ENCODE data around the gene RORC. TPM values are rescaled to one million over a fixed set of nuclear protein-coding genes. Genes with fewer than 3 reads are reported as not detected.

RORC gene
- total RNA-seq, 6 experiments from 2014 or later, result not detected

DNA sequence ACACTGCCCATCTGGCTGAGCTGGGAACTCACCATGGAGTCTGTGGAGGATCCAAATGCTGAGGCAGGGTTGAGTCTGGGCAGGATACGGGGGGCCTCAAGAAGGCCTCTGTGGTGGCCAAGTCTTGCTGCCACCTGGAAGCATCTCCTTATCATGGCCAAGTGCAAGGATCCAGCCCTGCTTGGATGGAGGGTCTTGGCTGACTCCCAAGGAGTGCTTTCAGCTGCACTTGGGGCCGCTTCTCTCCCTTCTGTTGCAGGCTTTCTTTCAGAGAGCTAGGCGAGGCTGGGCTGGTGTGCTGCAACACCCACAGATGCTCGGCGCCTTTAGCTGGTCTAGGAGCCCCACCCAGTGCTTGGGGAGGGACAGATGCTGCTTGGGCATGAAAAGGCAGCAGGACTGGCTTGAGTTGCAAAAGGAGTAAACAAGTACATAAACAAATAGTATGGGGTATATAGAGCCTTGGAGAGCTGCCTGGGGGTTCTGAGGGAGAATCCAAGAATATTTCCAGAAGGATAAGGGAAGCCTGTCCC, 21.9 kb upstream of the RORC start, which contains the start of gene THEM5:
Gene THEM5, minus strand, starts transcription at position 302 of the 533 bp plus-strand sequence. Its CDS starts 147 bp downstream, at position 155.
- TF ChIP-seq, protein P1, sequence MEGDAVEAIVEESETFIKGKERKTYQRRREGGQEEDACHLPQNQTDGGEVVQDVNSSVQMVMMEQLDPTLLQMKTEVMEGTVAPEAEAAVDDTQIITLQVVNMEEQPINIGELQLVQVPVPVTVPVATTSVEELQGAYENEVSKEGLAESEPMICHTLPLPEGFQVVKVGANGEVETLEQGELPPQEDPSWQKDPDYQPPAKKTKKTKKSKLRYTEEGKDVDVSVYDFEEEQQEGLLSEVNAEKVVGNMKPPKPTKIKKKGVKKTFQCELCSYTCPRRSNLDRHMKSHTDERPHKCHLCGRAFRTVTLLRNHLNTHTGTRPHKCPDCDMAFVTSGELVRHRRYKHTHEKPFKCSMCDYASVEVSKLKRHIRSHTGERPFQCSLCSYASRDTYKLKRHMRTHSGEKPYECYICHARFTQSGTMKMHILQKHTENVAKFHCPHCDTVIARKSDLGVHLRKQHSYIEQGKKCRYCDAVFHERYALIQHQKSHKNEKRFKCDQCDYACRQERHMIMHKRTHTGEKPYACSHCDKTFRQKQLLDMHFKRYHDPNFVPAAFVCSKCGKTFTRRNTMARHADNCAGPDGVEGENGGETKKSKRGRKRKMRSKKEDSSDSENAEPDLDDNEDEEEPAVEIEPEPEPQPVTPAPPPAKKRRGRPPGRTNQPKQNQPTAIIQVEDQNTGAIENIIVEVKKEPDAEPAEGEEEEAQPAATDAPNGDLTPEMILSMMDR (IDR thresholded peaks at IDR 0.05), result no peak
- no peak for DNase-seq
- peaks cover 41% of the 10 kb centered on the region for H3K27me3 Mint-ChIP-seq (ENCODE audit: insufficient read depth)
- H3K4me1 Mint-ChIP-seq (ENCODE audit: low read depth), result peaks cover 15% of the 10 kb centered on the region
- H3K36me3 Mint-ChIP-seq (ENCODE audit: low read depth), result no peaks in the 10 kb centered on the region
- no peak within 1 kb of the TSS for H3K4me3 Mint-ChIP-seq
- no peak within 1 kb of the TSS for H3K27ac Mint-ChIP-seq
- no peaks in the 10 kb centered on the region for H3K9me3 Mint-ChIP-seq

DNA sequence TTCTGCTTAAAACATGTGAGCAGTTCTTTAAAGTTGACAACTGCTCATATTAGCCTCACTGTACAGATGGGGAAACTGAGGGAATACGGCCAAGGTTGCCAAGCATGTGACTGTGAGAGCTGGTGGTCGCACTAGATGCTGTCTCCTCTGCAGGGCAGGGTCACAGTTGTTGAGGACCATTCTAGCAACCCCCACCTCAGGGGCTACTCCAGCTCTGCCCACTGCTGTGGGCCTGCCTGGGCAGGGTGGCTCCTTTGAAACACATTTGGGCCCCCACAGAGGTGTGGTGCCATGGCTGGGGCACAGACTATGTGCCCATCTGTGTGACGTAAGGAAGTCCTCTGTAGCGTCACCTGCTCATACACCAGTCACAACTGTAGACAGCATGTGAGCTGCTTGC, 21.1 kb upstream of the RORC start:
- peaks cover 48% of the 10 kb centered on the region for H3K27me3 Mint-ChIP-seq (ENCODE audit: insufficient read depth)
- DNase-seq, result no peak
- no peak overlapping the region for H3K4me3 Mint-ChIP-seq
- H3K36me3 Mint-ChIP-seq (ENCODE audit: low read depth), result no peaks in the 10 kb centered on the region
- H3K9me3 Mint-ChIP-seq, result no peaks in the 10 kb centered on the region
- no peak overlapping the region for H3K27ac Mint-ChIP-seq
- peaks cover 9% of the 10 kb centered on the region for H3K4me1 Mint-ChIP-seq (ENCODE audit: low read depth)
- TF ChIP-seq, protein P1 (IDR thresholded peaks at IDR 0.05), result no peak

DNA sequence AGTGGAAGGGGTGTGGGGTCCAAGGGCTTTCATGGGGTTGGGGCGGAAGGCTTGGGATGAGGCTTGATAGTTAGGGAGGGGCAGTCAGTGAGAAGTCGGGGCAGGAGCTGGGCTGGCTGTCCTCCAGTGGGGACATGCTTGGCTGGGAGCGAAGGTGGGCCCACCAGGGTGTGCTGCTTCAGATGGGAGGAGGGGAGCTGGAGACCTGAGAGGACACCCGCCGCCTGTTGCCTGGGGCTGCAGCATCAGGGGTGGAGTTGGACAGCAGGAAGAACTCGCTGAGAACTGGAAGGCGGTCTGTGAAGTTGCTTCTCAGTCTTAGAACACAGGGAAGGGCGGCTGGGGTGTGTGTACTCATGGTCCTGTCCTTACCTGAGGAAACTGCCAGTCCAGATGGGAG, 20.3 kb upstream of the RORC start:
- H3K27ac Mint-ChIP-seq, result no peak overlapping the region
- H3K27me3 Mint-ChIP-seq (ENCODE audit: insufficient read depth), result peaks cover 50% of the 10 kb centered on the region
- no peaks in the 10 kb centered on the region for H3K9me3 Mint-ChIP-seq
- no peak for DNase-seq
- H3K4me1 Mint-ChIP-seq (ENCODE audit: low read depth), result peaks cover 9% of the 10 kb centered on the region
- TF ChIP-seq, protein P1 (IDR thresholded peaks at IDR 0.05), result no peak
- H3K4me3 Mint-ChIP-seq, result no peak overlapping the region
- H3K36me3 Mint-ChIP-seq (ENCODE audit: low read depth), result no peaks in the 10 kb centered on the region

DNA sequence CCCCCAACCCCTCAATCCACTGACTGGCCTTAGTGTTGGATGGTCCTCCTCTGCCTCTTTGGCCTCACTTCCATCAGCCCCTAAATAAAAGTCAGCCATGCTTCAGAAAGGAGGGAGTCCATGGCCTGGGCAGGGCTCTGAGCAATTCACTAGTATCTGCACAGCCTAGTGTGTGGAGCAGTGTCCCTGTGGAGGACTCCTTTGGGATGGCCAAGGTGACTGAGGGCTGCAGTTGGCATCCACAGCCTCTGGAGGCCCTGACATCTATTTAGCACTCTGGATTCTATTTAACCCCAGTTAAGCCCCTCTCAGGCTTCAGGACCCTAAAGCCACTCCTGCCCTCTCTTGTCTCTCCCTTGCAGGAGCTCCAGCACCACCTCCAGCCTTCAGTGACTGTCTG, 18.3 kb upstream of the RORC start:
- Mint-ChIP-seq H3K36me3 (ENCODE audit: low read depth) (no peaks in the 10 kb centered on the region), H3K27ac (no peak overlapping the region)

DNA sequence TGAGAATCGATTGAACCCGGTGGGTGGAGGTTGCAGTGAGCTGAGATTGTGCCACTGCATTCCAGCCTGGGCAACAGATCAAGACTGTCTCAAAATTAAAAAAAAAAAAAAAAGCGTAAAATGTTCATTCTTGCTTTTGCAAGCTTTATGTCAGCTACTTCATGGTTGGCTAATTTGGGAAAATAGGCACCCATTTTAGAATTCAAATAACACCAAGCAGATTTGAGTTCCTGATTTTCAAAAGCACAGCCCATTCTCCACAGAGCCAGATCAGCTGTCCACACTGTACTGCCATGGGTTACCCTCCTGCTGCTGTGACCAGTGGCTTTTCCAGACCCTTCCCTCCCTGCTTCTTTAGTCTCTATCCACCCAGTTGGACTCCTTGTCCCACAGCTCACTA, 17.5 kb upstream of the RORC start:
- Mint-ChIP-seq H3K4me3 (no peak overlapping the region), H3K9me3 (no peaks in the 10 kb centered on the region), H3K36me3 (ENCODE audit: low read depth) (no peaks in the 10 kb centered on the region), H3K27ac (no peak overlapping the region), H3K27me3 (ENCODE audit: insufficient read depth) (peaks cover 67% of the 10 kb centered on the region), H3K4me1 (ENCODE audit: low read depth) (peaks cover 11% of the 10 kb centered on the region)
- TF ChIP-seq, protein P1 (IDR thresholded peaks at IDR 0.05), result no peak
- DNase-seq, result no peak

More for the DNA sequence above, 18.3 kb upstream of the RORC start:
- TF ChIP-seq, protein P1 (IDR thresholded peaks at IDR 0.05), result no peak
- H3K4me3 Mint-ChIP-seq, result no peak overlapping the region
- peaks cover 60% of the 10 kb centered on the region for H3K27me3 Mint-ChIP-seq (ENCODE audit: insufficient read depth)
- H3K4me1 Mint-ChIP-seq (ENCODE audit: low read depth), result peaks cover 11% of the 10 kb centered on the region
- no peaks in the 10 kb centered on the region for H3K9me3 Mint-ChIP-seq
- no peak for DNase-seq
